ENCODE data around the gene TLR5. TPM values are rescaled to one million over a fixed set of nuclear protein-coding genes. Genes with fewer than 3 reads are reported as not detected.
"Not testable (repeated sequence)": the region's sequence is repeated elsewhere in the genome, so short reads cannot be mapped to it uniquely, and the experiment has no call there.

TLR5 gene
- polyA plus RNA-seq, 3 donors, result 35.5 to 58.0 (median 45.7) TPM

DNA sequence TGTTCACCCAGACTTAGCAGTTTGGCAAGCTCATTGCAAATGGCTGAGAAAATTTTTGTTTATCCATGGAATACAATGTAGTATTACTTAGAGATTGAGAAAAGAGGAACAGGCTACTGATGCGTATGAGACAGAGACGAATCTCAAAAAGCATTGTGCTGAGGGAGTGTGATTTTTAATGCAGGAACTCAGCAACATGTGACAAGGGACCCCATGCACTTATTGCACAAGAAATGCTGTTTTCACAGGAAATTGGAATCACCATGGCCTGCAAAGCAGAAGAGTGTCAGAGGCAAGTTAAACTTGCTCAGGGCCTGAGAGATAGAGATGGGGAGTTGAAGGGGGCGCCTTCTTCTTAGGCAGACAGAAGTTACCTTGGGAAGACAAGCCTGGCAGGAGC lies 32.6 kb upstream of the TLR5 start:
- Histone ChIP-seq H3K36me3 (replicated peaks in 1 of 2; ENCODE audit: control insufficient read depth in 1 of 2, insufficient read depth in 2 of 2, low read length in 2 of 2) (no peaks in the 10 kb centered on the region), H3K79me2 (ENCODE audit: insufficient read depth, low read length) (no peaks in the 10 kb centered on the region), H3K4me3 (replicated peaks in 1 of 3; ENCODE audit: low read depth in 2 of 3, low read length in 3 of 3) (peak overlapping the region in 2 of 3 experiments; percentile 9 to 60), H2AFZ (ENCODE audit: insufficient read depth, low read depth, low read length, poor library complexity, severe bottlenecking) (peak overlapping the region; percentile 41), H3K4me1 (ENCODE audit: control insufficient read depth in 1 of 2, insufficient read depth in 2 of 2, low read length in 2 of 2) (peaks cover 62 to 63% of the 10 kb centered on the region in 2 donors), H4K20me1 (ENCODE audit: insufficient read depth, low read length) (no peaks in the 10 kb centered on the region), H3K9me3 (replicated peaks in 1 of 2; ENCODE audit: control insufficient read depth in 1 of 2, insufficient read depth in 1 of 2, low read length in 2 of 2) (no peaks in the 10 kb centered on the region), H3K9ac (ENCODE audit: insufficient read depth, low read length, poor library complexity, severe bottlenecking) (peak overlapping the region; percentile 59), H3K27me3 (ENCODE audit: control insufficient read depth in 2 of 2, insufficient read depth in 2 of 2, low read length in 2 of 2) (no peaks in the 10 kb centered on the region), H3K4me2 (replicated peaks; ENCODE audit: extremely low read depth, low read length, poor library complexity, severe bottlenecking) (peak overlapping the region; percentile 37), H3K27ac (ENCODE audit: low read depth in 1 of 2, low read length in 2 of 2) (peak overlapping the region; percentile 96 to 97)
- 0% methylated on average over 3 of the region's 3 CpGs for WGBS (ENCODE audit: insufficient coverage)
- H3K27ac Mint-ChIP-seq, result peak overlapping the region; percentile 94 to 99 (median 97)
- intact Hi-C loops (cut with micrococcal nuclease), result loop anchor here in 1 of 2 donors (5.0 kb wide), 1 partner anchor 33 kb away; the partner anchor contains the start of gene TLR5
- peaks cover 0 to 5% of the 10 kb centered on the region in 2 donors for H3K36me3 Mint-ChIP-seq
- peak overlapping the region; percentile 62 to 88 for H3K4me3 Mint-ChIP-seq
- TF ChIP-seq, protein P1, sequence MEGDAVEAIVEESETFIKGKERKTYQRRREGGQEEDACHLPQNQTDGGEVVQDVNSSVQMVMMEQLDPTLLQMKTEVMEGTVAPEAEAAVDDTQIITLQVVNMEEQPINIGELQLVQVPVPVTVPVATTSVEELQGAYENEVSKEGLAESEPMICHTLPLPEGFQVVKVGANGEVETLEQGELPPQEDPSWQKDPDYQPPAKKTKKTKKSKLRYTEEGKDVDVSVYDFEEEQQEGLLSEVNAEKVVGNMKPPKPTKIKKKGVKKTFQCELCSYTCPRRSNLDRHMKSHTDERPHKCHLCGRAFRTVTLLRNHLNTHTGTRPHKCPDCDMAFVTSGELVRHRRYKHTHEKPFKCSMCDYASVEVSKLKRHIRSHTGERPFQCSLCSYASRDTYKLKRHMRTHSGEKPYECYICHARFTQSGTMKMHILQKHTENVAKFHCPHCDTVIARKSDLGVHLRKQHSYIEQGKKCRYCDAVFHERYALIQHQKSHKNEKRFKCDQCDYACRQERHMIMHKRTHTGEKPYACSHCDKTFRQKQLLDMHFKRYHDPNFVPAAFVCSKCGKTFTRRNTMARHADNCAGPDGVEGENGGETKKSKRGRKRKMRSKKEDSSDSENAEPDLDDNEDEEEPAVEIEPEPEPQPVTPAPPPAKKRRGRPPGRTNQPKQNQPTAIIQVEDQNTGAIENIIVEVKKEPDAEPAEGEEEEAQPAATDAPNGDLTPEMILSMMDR (IDR thresholded peaks at IDR 0.05), result no peak
- peak; percentile 89 to 94 (median 90) for DNase-seq
- H3K27me3 Mint-ChIP-seq (ENCODE audit: low read depth in 3 of 3), result peaks cover 0 to 1% (median 0%) of the 10 kb centered on the region in 3 donors
- peaks cover 0 to 8% (median 2%) of the 10 kb centered on the region in 7 donors for H3K9me3 Mint-ChIP-seq
- H3K4me1 Mint-ChIP-seq, result peaks cover 61% of the 10 kb centered on the region

DNA sequence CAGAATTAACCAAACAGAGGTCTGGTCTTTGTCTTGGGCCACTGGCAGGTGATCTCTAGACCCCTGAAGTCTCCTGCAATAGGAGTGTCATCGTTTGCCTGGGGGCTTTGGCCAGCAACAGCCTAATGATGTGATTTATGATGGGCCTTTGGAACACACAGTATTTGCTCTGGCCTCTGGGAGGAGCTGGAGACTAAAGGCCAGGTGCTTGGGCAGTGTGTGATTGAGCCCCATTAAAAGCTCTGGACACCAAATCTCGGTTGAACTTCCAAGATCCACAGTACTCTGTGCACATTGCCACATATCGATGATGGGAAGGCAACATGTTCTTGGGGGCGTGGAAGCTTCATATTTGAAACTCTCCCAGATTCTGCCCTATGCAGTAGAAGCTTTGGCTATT lies 32.0 kb upstream of the TLR5 start:
- H3K4me2 ChIP-seq (replicated peaks; ENCODE audit: extremely low read depth, low read length, poor library complexity, severe bottlenecking), result no peak overlapping the region
- H3K4me3 ChIP-seq (replicated peaks in 1 of 3; ENCODE audit: low read depth in 2 of 3, low read length in 3 of 3), result no peak overlapping the region
- no peaks in the 10 kb centered on the region for H3K27me3 ChIP-seq (ENCODE audit: control insufficient read depth in 2 of 2, insufficient read depth in 2 of 2, low read length in 2 of 2)
- no peaks in the 10 kb centered on the region for H3K36me3 ChIP-seq (replicated peaks in 1 of 2; ENCODE audit: control insufficient read depth in 1 of 2, insufficient read depth in 2 of 2, low read length in 2 of 2)
- H3K4me1 Mint-ChIP-seq, result peaks cover 55% of the 10 kb centered on the region
- DNase-seq, result peak in 1 of 3 donors; percentile 27
- intact Hi-C loops (cut with micrococcal nuclease), result loop anchor here in 1 of 2 donors (5.0 kb wide), 1 partner anchor 33 kb away; the partner anchor contains the start of gene TLR5
- H4K20me1 ChIP-seq (ENCODE audit: insufficient read depth, low read length), result no peaks in the 10 kb centered on the region
- H2AFZ ChIP-seq (ENCODE audit: insufficient read depth, low read depth, low read length, poor library complexity, severe bottlenecking), result peak overlapping the region; percentile 41
- peaks cover 0 to 1% (median 0%) of the 10 kb centered on the region in 3 donors for H3K27me3 Mint-ChIP-seq (ENCODE audit: low read depth in 3 of 3)
- H3K79me2 ChIP-seq (ENCODE audit: insufficient read depth, low read length), result no peaks in the 10 kb centered on the region
- H3K9me3 Mint-ChIP-seq, result peaks cover 0 to 8% (median 3%) of the 10 kb centered on the region in 7 donors
- WGBS (ENCODE audit: insufficient coverage), result 100% methylated on average over 1 of the region's 4 CpGs
- peak overlapping the region; percentile 96 to 97 for H3K27ac ChIP-seq (ENCODE audit: low read depth in 1 of 2, low read length in 2 of 2)
- TF ChIP-seq, protein P1 (IDR thresholded peaks at IDR 0.05), result peak; percentile 21
- H3K4me3 Mint-ChIP-seq, result peak overlapping the region in 1 of 2 donors; percentile 88
- H3K4me1 ChIP-seq (ENCODE audit: control insufficient read depth in 1 of 2, insufficient read depth in 2 of 2, low read length in 2 of 2), result peaks cover 56 to 57% of the 10 kb centered on the region in 2 donors
- H3K9ac ChIP-seq (ENCODE audit: insufficient read depth, low read length, poor library complexity, severe bottlenecking), result peak overlapping the region; percentile 59
- peak overlapping the region; percentile 94 to 99 (median 97) for H3K27ac Mint-ChIP-seq
- H3K9me3 ChIP-seq (replicated peaks in 1 of 2; ENCODE audit: control insufficient read depth in 1 of 2, insufficient read depth in 1 of 2, low read length in 2 of 2), result no peaks in the 10 kb centered on the region
- peaks cover 0 to 5% of the 10 kb centered on the region in 2 donors for H3K36me3 Mint-ChIP-seq

DNA sequence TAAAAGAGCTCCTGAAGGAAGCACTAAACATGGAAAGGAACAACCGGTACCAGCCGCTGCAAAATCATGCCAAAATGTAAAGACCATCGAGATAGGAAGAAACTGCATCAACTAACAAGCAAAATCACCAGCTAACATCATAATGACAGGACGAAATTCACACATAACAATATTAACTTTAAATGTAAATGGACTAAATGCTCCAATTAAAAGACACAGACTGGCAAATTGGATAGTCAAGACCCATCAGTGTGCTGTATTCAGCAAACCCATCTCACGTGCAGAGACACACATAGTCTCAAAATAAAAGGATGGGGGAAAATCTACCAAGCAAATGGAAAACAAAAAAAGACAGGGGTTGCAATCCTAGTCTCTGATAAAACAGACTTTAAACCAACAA lies 26.4 kb upstream of the TLR5 start:
- H3K4me2 ChIP-seq (replicated peaks; ENCODE audit: extremely low read depth, low read length, poor library complexity, severe bottlenecking); H4K20me1 ChIP-seq (ENCODE audit: insufficient read depth, low read length); DNase-seq; intact Hi-C loops (cut with micrococcal nuclease); H3K27ac ChIP-seq (ENCODE audit: low read depth in 1 of 2, low read length in 2 of 2); H3K79me2 ChIP-seq (ENCODE audit: insufficient read depth, low read length); H3K36me3 Mint-ChIP-seq; H3K9ac ChIP-seq (ENCODE audit: insufficient read depth, low read length, poor library complexity, severe bottlenecking); H3K27me3 ChIP-seq (ENCODE audit: control insufficient read depth in 2 of 2, insufficient read depth in 2 of 2, low read length in 2 of 2); H2AFZ ChIP-seq (ENCODE audit: insufficient read depth, low read depth, low read length, poor library complexity, severe bottlenecking); H3K4me1 ChIP-seq (ENCODE audit: control insufficient read depth in 1 of 2, insufficient read depth in 2 of 2, low read length in 2 of 2); H3K27me3 Mint-ChIP-seq (ENCODE audit: low read depth in 3 of 3); H3K27ac Mint-ChIP-seq; H3K4me3 ChIP-seq (replicated peaks in 1 of 3; ENCODE audit: low read depth in 2 of 3, low read length in 3 of 3); H3K4me3 Mint-ChIP-seq; H3K36me3 ChIP-seq (replicated peaks in 1 of 2; ENCODE audit: control insufficient read depth in 1 of 2, insufficient read depth in 2 of 2, low read length in 2 of 2); H3K9me3 Mint-ChIP-seq; H3K9me3 ChIP-seq (replicated peaks in 1 of 2; ENCODE audit: control insufficient read depth in 1 of 2, insufficient read depth in 1 of 2, low read length in 2 of 2): not testable (repeated sequence)
- peaks cover 12% of the 10 kb centered on the region for H3K4me1 Mint-ChIP-seq
- no CpG with 5 or more reads among the region's 5 CpGs for WGBS (ENCODE audit: insufficient coverage)

All from CD14-positive monocyte (primary cell).